GM12864 (cell line): Measurements from ENCODE around the gene AHCYL1.

Experiments
- DNase-seq: peaks from one replicate; pipeline ENCODE4 v3.0.0-alpha.2; 2011; ENCODE audit warnings: low read depth
- H3K4me3 ChIP-seq: 2 replicates; pipeline ENCODE4 v1.5.1; 2011; ENCODE audit warnings: mild to moderate bottlenecking, low read depth, low read length, control low read depth
- CTCF ChIP-seq: IDR thresholded peaks from 2 replicates; pipeline ENCODE4 v1.5.1; 2011; ENCODE audit warnings: low read depth, mild to moderate bottlenecking, moderate library complexity, low read length, control low read depth, inconsistent platforms; ENCODE audit errors: missing control alignments

AHCYL1 gene

GRCh38 chr1:110068646-110069403 lies 84.3 kb downstream of the AHCYL1 start:
- no peak overlapping the region for H3K4me3 ChIP-seq
- DNase-seq, result no peak
- no peak for TF ChIP-seq CTCF

DNA sequence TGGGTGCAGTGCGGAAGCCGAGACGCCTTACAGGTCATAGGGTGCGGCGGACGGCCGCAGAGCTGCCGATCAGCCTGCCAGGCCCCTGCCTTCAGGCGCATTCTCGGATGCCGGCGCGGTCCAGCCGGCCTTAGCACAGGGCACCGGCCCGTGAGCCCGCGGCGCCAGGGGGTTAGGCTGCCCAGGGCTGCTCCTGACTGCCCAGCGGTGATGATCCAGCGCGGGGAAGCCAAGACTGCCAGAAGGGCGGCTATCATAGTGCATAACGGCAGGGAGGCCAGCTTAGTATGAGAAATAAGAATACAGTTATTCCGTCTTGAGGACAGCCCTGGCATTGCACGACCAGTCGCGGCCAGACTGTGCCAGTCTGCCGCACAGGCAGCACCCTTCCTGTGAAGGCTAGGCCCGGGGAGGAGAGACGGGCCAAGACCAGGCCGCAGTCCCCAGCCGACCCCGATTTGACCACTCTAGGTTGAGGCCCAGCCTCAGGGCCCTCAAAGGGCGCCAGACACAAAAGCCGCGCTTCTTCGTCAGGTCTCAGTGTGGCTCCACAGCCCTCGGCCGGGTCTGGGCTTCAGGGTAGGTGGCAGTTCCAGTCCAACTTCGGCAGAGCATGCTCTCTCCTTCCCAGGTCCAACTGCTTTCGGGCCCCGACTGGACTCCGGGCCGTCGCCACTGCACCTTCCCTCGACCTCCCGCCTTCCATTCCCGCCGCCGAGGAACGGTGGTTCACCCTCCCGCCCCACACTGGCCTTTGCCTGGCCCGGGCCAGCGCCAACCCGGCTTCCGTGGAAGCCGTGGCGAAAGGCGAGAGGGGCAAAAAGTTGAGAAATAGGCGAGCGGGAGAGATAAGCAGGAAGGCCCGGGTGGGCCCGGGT lies 85.1 kb downstream of the AHCYL1 start:
- no peak overlapping the region for H3K4me3 ChIP-seq
- TF ChIP-seq CTCF, result no peak
- no peak for DNase-seq

- DNase-seq, result no peak
- no peak for TF ChIP-seq CTCF
- H3K4me3 ChIP-seq, result no peak overlapping the region
Observed at GRCh38 chr1:110070282-110070669, 85.7 kb downstream of the AHCYL1 start.

DNA sequence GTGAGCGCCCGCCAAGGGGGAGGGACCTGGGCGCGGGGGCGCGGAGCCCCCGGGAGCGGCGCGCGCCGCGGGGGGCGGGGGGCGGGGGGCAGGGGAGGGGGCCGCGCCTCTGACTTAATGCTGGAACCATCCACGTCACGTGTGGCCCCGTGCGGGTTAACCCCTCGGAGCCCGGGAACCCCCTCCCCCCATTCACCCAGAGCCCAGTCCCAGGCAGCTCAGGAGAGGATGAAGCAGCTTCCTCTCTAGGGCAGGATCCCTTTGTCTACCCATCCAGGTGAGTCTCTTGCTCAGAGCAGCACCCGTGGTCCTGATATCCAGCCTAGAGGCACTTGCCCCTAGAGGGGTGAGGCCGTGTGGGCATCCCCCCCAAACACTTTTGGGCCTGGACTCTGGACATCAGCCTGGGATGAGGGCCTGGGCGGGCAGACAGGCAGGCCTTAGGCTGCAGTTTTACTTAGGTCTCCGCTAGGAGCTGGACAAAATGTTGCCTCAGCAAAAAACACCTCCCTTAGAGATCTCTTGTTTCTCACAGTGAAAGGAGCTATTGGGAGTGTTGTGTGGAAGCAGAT lies 86.2 kb downstream of the AHCYL1 start, which contains the start of gene ALX3:
TSS of gene ALX3 (minus strand) at position 2 of the 572 bp plus-strand sequence. CDS start 60 bp downstream, outside the sequence.
- H3K4me3 ChIP-seq, result no peak within 1 kb of the TSS
- no peak for TF ChIP-seq CTCF
- DNase-seq, result no peak
